ENCODE results near the gene CLCN7. TPM values are rescaled to one million over a fixed set of nuclear protein-coding genes. Genes with fewer than 3 reads are reported as not detected.

The CLCN7 gene
- total RNA-seq, 1 donor from 2014 or later: 76.2 TPM

- no peak for DNase-seq (ENCODE audit: low read depth)
- H3K4me3 ChIP-seq (ENCODE audit: low read depth, low read length): no peak overlapping the region
- TF ChIP-seq CTCF (conservative IDR thresholded peaks at IDR 0.05; ENCODE audit: low read depth, low read length): no peak
Measured at GRCh38 chr16:1502092-1503004, 27.5 kb upstream of the CLCN7 start.

- TF ChIP-seq CTCF (conservative IDR thresholded peaks at IDR 0.05; ENCODE audit: low read depth, low read length): no peak
- H3K4me3 ChIP-seq (ENCODE audit: low read depth, low read length): no peak overlapping the region
- no peak for DNase-seq (ENCODE audit: low read depth)
Measured at GRCh38 chr16:1501630-1502029, 26.8 kb upstream of the CLCN7 start.

GRCh38 chr16:1500465-1501150 lies 25.8 kb upstream of the CLCN7 start:
- H3K4me3 ChIP-seq (ENCODE audit: low read depth, low read length): no peak overlapping the region
- no peak for TF ChIP-seq CTCF (conservative IDR thresholded peaks at IDR 0.05; ENCODE audit: low read depth, low read length)
- no peak for DNase-seq (ENCODE audit: low read depth)

- H3K4me3 ChIP-seq (ENCODE audit: low read depth, low read length): no peak overlapping the region
- DNase-seq (ENCODE audit: low read depth): no peak
- TF ChIP-seq CTCF (conservative IDR thresholded peaks at IDR 0.05; ENCODE audit: low read depth, low read length): no peak
Measured at GRCh38 chr16:1499756-1500464, 25.1 kb upstream of the CLCN7 start.

- no peak for TF ChIP-seq CTCF (conservative IDR thresholded peaks at IDR 0.05; ENCODE audit: low read depth, low read length)
- no peak overlapping the region for H3K4me3 ChIP-seq (ENCODE audit: low read depth, low read length)
- DNase-seq (ENCODE audit: low read depth): no peak
Measured at GRCh38 chr16:1498899-1499676, 24.3 kb upstream of the CLCN7 start.

- TF ChIP-seq CTCF (conservative IDR thresholded peaks at IDR 0.05; ENCODE audit: low read depth, low read length): no peak
- no peak overlapping the region for H3K4me3 ChIP-seq (ENCODE audit: low read depth, low read length)
- DNase-seq (ENCODE audit: low read depth): no peak
Measured at GRCh38 chr16:1497014-1497598, 22.3 kb upstream of the CLCN7 start.

Measured in epithelial cell of proximal tubule (primary cell).